Mesenchymal stem cell (in vitro differentiated cells and primary cell): ENCODE results near the gene GOLGA3.

ENCODE experiments used
- DNase-seq: peaks from one replicate; pipeline ENCODE4 v3.0.0-alpha.2; 2013
- H2AFZ ChIP-seq: one replicate; pipeline ENCODE4 v1.6.1; 2013; ENCODE audit warnings: low read depth, mild to moderate bottlenecking, control low read depth, inconsistent platforms, low read length, moderate library complexity
- H2AK5ac ChIP-seq: 2 replicates; pipeline ENCODE4 v1.6.1; 2013; ENCODE audit warnings: low read length, moderate library complexity, mild to moderate bottlenecking, inconsistent platforms; ENCODE audit not compliant: severe bottlenecking
- H2BK120ac ChIP-seq: one replicate; pipeline ENCODE4 v1.6.1; 2013; ENCODE audit warnings: low read depth, mild to moderate bottlenecking, inconsistent platforms, low read length, moderate library complexity
- H2BK12ac ChIP-seq, 2 experiments: one replicate each; pipeline ENCODE4 v1.6.1; 2013; ENCODE audit warnings: inconsistent platforms in 2 of 2, low read length in 2 of 2, mild to moderate bottlenecking in 2 of 2, moderate library complexity in 2 of 2, control low read depth in 1 of 2
- H2BK15ac ChIP-seq: one replicate; pipeline ENCODE4 v1.6.1; 2013; ENCODE audit warnings: mild to moderate bottlenecking, low read depth, inconsistent platforms; ENCODE audit not compliant: poor library complexity, severe bottlenecking
- H2BK5ac ChIP-seq: 2 replicates; pipeline ENCODE4 v1.6.1; 2013; ENCODE audit warnings: low read depth, mild to moderate bottlenecking, low read length, control low read depth, inconsistent platforms; ENCODE audit not compliant: poor library complexity, severe bottlenecking
- H3K14ac ChIP-seq, 2 experiments: one replicate each; pipeline ENCODE4 v1.6.1; 2013; ENCODE audit warnings: inconsistent platforms in 2 of 2, low read length in 2 of 2, control low read depth in 1 of 2, mild to moderate bottlenecking in 1 of 2, moderate library complexity in 1 of 2
- H3K18ac ChIP-seq, 2 experiments: one replicate each; pipeline ENCODE4 v1.6.1; 2013; ENCODE audit warnings: inconsistent platforms in 2 of 2, low read length in 2 of 2, control low read depth in 1 of 2, low read depth in 1 of 2, mild to moderate bottlenecking in 1 of 2
- H3K23ac ChIP-seq, 2 experiments: one replicate each; pipeline ENCODE4 v1.6.1; 2013; ENCODE audit warnings: inconsistent platforms in 2 of 2, low read length in 2 of 2, mild to moderate bottlenecking in 2 of 2, moderate library complexity in 2 of 2, control low read depth in 1 of 2
- H3K27ac ChIP-seq: 2 replicates; pipeline ENCODE4 v1.5.1; 2013; ENCODE audit warnings: mild to moderate bottlenecking, moderate library complexity, low read length, control low read depth, inconsistent platforms; ENCODE audit not compliant: poor library complexity, severe bottlenecking
- H3K27me3 ChIP-seq, 2 experiments: 2 replicates each; pipeline versions ENCODE4 v1.6.1 to v1.7.0; 2013; ENCODE audit warnings: low read length in 2 of 2, mild to moderate bottlenecking in 2 of 2, moderate library complexity in 2 of 2, control low read depth in 1 of 2, inconsistent platforms in 1 of 2; ENCODE audit not compliant: control insufficient read depth in 1 of 2, insufficient read depth in 1 of 2
- H3K36me3 ChIP-seq, 2 experiments: 2 replicates each; pipeline versions ENCODE4 v1.6.1 to v1.7.0; 2013; ENCODE audit warnings: low read length in 2 of 2, control low read depth in 1 of 2, inconsistent platforms in 1 of 2, low read depth in 1 of 2, mild to moderate bottlenecking in 1 of 2; ENCODE audit not compliant: insufficient read depth in 2 of 2, control insufficient read depth in 1 of 2
- H3K4ac ChIP-seq, 2 experiments: one replicate each; pipeline ENCODE4 v1.6.1; 2013; ENCODE audit warnings: inconsistent platforms in 2 of 2, low read length in 2 of 2, mild to moderate bottlenecking in 2 of 2, moderate library complexity in 2 of 2, control low read depth in 1 of 2, low read depth in 1 of 2
- H3K4me1 ChIP-seq: 2 replicates; pipeline ENCODE4 v1.6.1; 2013; ENCODE audit warnings: low read depth, low read length, control low read depth; ENCODE audit not compliant: control insufficient read depth, insufficient read depth
- H3K4me2 ChIP-seq: 2 replicates; pipeline ENCODE4 v1.6.1; 2013; ENCODE audit warnings: low read length, mild to moderate bottlenecking, inconsistent platforms; ENCODE audit not compliant: poor library complexity, severe bottlenecking
- H3K4me3 ChIP-seq, 2 experiments: 2 replicates each; pipeline versions ENCODE4 v1.5.1 to v1.7.0; 2013; ENCODE audit warnings: low read length in 2 of 2, mild to moderate bottlenecking in 2 of 2, control low read depth in 1 of 2, low read depth in 1 of 2; ENCODE audit not compliant: insufficient read depth in 1 of 2
- H3K79me1 ChIP-seq: replicated peaks from 2 replicates; pipeline ENCODE4 v1.6.1; 2013; ENCODE audit warnings: mild to moderate bottlenecking, control low read depth, low read length, inconsistent platforms; ENCODE audit not compliant: poor library complexity, severe bottlenecking
- H3K9ac ChIP-seq: 2 replicates; pipeline ENCODE4 v1.7.0; 2013; ENCODE audit warnings: mild to moderate bottlenecking, low read length, moderate library complexity
- H3K9me3 ChIP-seq: 2 replicates; pipeline ENCODE4 v1.7.0; 2013; ENCODE audit warnings: mild to moderate bottlenecking, low read length; ENCODE audit not compliant: control insufficient read depth
- H4K8ac ChIP-seq: one replicate; pipeline ENCODE4 v1.6.1; 2013; ENCODE audit warnings: inconsistent platforms, mild to moderate bottlenecking, low read length, moderate library complexity
- H4K91ac ChIP-seq: one replicate; pipeline ENCODE4 v1.6.1; 2013; ENCODE audit warnings: mild to moderate bottlenecking, low read length, inconsistent platforms
- WGBS: methylation state at CpG from one replicate; pipeline ENCODE4 v1.1.7; 2013; ENCODE audit warnings: mixed read lengths; 5-methylcytosine and 5-hydroxymethylcytosine counted together

Gene GOLGA3

DNA sequence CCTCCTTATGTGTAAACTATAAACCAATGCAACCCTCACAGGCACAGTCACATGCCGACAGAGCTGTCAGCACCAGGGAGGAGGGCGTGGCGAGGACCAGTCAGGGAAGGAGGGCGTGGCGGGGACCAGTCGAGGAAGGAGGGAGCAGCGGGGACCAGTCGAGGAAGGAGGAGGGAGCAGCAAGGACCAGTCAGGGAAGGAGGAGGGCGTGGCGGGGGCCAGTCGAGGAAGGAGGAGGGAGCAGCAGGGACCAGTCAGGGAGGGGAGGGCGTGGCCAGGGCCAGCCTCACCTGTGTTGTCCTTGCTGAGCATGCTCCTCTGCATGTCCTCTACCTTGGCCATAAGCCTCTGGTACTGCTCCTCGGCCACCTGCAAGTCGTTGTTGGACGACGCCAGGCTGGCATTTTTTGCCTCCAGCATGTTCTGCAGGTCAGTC is 24.2 kb downstream of the GOLGA3 start:
- H3K4me3 ChIP-seq = no peak overlapping the region
- WGBS = 98% methylated on average over 11 of the region's 16 CpGs

DNA sequence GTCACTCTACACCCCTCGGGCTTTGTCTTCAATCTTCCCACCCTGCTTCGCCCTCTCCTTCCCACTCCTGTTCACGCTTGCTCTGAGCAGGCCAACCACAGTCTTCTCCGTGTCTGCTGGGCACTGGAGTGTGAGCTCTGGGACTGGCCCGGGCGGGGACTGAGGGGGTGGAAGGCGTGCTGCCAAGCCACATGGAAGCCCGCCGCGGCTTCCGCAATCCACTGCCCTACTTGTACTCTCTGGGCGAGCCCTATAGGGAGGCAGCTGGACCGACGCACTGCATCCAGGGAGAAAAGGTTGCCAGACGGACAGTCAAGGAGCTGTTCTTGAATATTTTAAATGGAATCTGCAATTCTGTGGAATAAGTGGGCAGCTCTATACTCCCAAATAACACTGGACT is 24.8 kb downstream of the GOLGA3 start:
- Histone ChIP-seq H3K23ac (no peak overlapping the region), H2AFZ (no peak overlapping the region), H3K36me3 (peaks cover 89 to 91% of the 10 kb centered on the region in 2 experiments), H2BK12ac (no peak overlapping the region), H3K14ac (no peak overlapping the region), H2AK5ac (no peak overlapping the region), H4K91ac (no peak overlapping the region), H3K27ac (no peak overlapping the region), H2BK5ac (no peak overlapping the region), H3K4me3 (no peak overlapping the region), H3K4me1 (peaks cover 4% of the 10 kb centered on the region), H3K18ac (no peak overlapping the region), H3K4ac (no peak overlapping the region), H2BK120ac (no peak overlapping the region), H3K4me2 (no peak overlapping the region), H3K9me3 (no peaks in the 10 kb centered on the region), H3K9ac (peak overlapping the region; percentile 38), H3K27me3 (no peaks in the 10 kb centered on the region), H4K8ac (no peak overlapping the region), H2BK15ac (no peak overlapping the region), H3K79me1 (peaks cover 28% of the 10 kb centered on the region)
- over 99% methylated on average over 15 of the region's 15 CpGs for WGBS
- DNase-seq = no peak

More for the DNA sequence above, 24.2 kb downstream of the GOLGA3 start:
- no peak overlapping the region for H3K14ac ChIP-seq
- H3K18ac ChIP-seq = no peak overlapping the region
- H2BK120ac ChIP-seq = no peak overlapping the region
- no peak overlapping the region for H3K4ac ChIP-seq
- H2AK5ac ChIP-seq = no peak overlapping the region
- peaks cover 86 to 88% of the 10 kb centered on the region in 2 experiments for H3K36me3 ChIP-seq
- peaks cover 4% of the 10 kb centered on the region for H3K4me1 ChIP-seq
- H3K79me1 ChIP-seq = peaks cover 25% of the 10 kb centered on the region
- H2BK5ac ChIP-seq = no peak overlapping the region
- H3K23ac ChIP-seq = no peak overlapping the region
- no peak overlapping the region for H4K8ac ChIP-seq
- no peak overlapping the region for H3K27ac ChIP-seq
- no peak overlapping the region for H4K91ac ChIP-seq
- DNase-seq = no peak
- H2BK12ac ChIP-seq = no peak overlapping the region
- no peaks in the 10 kb centered on the region for H3K27me3 ChIP-seq
- no peak overlapping the region for H3K9ac ChIP-seq
- no peak overlapping the region for H2AFZ ChIP-seq
- no peak overlapping the region for H3K4me2 ChIP-seq
- no peaks in the 10 kb centered on the region for H3K9me3 ChIP-seq
- no peak overlapping the region for H2BK15ac ChIP-seq

DNA sequence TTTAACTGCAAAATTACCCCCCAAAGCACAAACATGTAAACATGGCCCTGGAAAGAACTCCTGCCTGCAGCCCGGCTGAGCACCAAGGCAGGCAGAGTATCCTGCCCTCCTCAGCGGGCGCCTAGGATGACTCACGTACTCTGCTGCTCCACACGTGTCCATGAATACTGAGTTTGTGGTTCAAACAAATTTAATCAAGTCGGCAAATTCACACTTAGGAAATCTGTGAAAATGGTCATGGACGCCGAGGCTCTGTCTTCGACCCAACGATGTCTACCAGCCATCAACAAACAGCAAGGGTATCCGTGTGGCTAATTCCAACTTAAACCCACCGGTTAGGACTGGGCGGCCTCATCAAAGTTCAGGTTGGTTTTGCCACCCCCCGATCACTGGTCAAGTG is 25.5 kb downstream of the GOLGA3 start:
- Histone ChIP-seq H3K4ac (no peak overlapping the region), H3K23ac (no peak overlapping the region), H3K27me3 (no peaks in the 10 kb centered on the region), H2BK15ac (no peak overlapping the region), H3K9me3 (no peaks in the 10 kb centered on the region), H3K14ac (no peak overlapping the region), H3K9ac (no peak overlapping the region), H3K4me2 (no peak overlapping the region), H2BK12ac (no peak overlapping the region), H2BK120ac (no peak overlapping the region), H3K27ac (no peak overlapping the region), H2AK5ac (no peak overlapping the region), H4K8ac (no peak overlapping the region), H3K79me1 (peaks cover 31% of the 10 kb centered on the region), H3K4me1 (peaks cover 4% of the 10 kb centered on the region), H3K4me3 (no peak overlapping the region), H3K36me3 (peaks cover 89% of the 10 kb centered on the region in 2 experiments), H4K91ac (no peak overlapping the region), H2BK5ac (no peak overlapping the region), H3K18ac (no peak overlapping the region), H2AFZ (no peak overlapping the region)
- WGBS = 96% methylated on average over 14 of the region's 14 CpGs
- no peak for DNase-seq

DNA sequence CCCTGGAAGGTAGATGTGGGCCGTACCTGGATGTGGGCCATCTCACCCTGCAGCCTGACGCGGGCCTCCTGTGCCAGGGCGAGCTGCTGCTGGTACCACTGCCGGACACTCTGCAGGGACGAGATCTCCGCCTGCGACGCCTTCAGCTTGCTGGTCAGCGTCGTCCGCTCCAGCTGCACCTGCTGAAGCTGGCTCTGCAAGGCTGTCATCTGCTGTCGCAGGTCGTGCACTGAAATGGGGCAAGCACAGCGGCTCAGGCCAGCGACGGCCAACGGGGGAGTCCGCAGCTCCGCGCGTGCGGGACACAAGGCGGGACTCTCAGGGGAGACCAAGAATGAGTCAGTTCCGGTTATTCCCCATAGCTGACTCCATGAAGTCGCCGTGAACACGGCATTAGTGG is 26.9 kb downstream of the GOLGA3 start:
- no peaks in the 10 kb centered on the region for H3K9me3 ChIP-seq
- no peak overlapping the region for H2BK5ac ChIP-seq
- no peak overlapping the region for H3K27ac ChIP-seq
- no peak overlapping the region for H2AFZ ChIP-seq
- peaks cover 36% of the 10 kb centered on the region for H3K79me1 ChIP-seq
- no peak overlapping the region for H3K4me3 ChIP-seq
- no peak overlapping the region for H2BK15ac ChIP-seq
- no peak overlapping the region for H3K14ac ChIP-seq
- no peak overlapping the region for H3K23ac ChIP-seq
- H3K9ac ChIP-seq = no peak overlapping the region
- H2AK5ac ChIP-seq = no peak overlapping the region
- no peak overlapping the region for H4K91ac ChIP-seq
- H3K36me3 ChIP-seq = peaks cover 89 to 91% of the 10 kb centered on the region in 2 experiments
- no peak overlapping the region for H2BK120ac ChIP-seq
- DNase-seq = no peak
- no peak overlapping the region for H3K18ac ChIP-seq
- H3K4ac ChIP-seq = no peak overlapping the region
- H3K4me1 ChIP-seq = peaks cover 4% of the 10 kb centered on the region
- no peak overlapping the region for H4K8ac ChIP-seq
- WGBS = 97% methylated on average over 28 of the region's 28 CpGs
- H3K4me2 ChIP-seq = no peak overlapping the region
- no peak overlapping the region for H2BK12ac ChIP-seq
- H3K27me3 ChIP-seq = no peaks in the 10 kb centered on the region
